HK-2 (cell line): ENCODE results near the gene ANKRD34C.
"Not testable (repeated sequence)": the region's sequence is repeated elsewhere in the genome, so short reads cannot be mapped to it uniquely, and the experiment has no call there.

Source experiments
- DNase-seq: peaks from one replicate; pipeline ENCODE4 v3.0.0-alpha.2; 2018; ENCODE audit not compliant: unreplicated experiment

Gene ANKRD34C

GRCh38 chr15:79310985-79311900, 28.7 kb downstream of the ANKRD34C start, which contains the start of gene TMED3:
Gene TMED3, plus strand, starts transcription at chr15:79311112. Its CDS starts 138 bp downstream, at chr15:79311250.
- DNase-seq: peak; percentile 80

- DNase-seq: peak; percentile 3
Measured at GRCh38 chr15:79311901-79312553, 29.5 kb downstream of the ANKRD34C start.

DNA sequence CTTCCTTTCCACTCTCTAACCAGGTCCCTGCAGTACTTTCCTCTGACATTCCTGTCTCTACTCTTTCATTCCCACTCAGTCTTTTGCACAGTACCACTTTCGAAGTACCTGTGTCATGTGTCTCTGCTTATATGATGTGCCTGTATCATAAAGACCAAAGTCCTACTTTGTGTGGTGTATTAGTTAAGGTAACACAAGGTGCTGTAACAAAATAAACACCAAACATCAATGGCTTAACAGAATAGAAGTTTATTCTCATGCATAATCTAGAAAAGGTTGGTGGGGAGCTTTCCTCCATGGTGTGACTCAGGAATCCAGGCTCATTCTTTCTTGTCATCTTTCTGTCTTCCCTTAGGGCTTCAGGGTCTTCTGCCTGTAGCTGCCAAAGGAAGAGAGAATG, 31.7 kb downstream of the ANKRD34C start:
- DNase-seq: no peak

DNA sequence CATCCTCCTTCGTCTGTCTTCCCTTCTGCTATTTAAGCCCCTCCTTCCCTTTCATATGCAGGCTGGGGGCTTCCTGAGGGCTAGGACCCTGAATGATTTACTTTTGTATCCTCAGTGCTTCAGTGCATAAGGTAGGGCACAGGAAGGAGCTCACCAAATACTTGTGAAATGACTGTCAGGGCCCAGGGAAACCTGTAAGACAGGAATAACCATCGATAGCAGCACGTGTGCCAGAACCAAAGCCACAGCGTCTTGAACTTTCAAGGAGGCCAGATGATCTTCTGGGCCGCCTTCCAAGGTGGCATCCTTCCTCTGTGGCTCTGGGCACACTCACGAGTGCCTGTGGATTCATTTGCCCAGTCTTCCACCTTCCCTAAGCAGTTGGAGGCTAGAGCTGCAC, 32.3 kb downstream of the ANKRD34C start:
- no peak for DNase-seq

DNA sequence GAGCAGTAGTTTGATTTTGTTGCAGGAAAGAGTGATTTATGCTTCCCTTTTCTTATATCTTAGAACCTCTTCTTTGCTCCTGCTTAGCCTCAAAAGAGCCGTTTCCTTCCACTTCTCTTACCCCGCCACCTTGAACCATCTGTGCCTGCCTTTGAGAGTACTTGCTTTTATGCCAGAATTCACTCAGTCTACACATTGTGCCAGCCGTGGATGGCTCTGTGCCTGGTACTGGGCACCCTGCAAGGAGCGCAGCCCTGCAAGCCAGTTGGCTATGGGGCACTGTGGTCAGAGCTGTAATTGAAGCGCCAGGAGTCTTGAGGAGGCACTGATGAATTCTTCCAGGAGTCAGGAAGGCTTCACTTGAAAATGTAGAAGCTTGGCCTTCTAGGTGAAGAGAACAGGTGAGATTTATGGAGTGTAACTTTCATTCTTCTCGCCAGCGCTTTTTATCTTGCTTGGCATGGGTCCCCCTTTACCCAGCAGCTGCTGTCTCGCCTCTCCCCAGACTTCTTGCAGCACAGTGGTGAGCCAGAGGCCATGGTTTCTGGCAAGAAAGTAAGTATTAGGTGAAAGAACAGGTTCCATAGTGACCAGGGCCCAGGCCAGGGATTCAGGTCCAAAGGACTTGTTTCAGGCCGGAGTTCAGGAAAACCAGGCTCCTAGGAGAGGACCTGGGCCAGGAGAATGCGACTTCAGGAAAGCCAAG, 33.3 kb downstream of the ANKRD34C start:
- DNase-seq: no peak

DNA sequence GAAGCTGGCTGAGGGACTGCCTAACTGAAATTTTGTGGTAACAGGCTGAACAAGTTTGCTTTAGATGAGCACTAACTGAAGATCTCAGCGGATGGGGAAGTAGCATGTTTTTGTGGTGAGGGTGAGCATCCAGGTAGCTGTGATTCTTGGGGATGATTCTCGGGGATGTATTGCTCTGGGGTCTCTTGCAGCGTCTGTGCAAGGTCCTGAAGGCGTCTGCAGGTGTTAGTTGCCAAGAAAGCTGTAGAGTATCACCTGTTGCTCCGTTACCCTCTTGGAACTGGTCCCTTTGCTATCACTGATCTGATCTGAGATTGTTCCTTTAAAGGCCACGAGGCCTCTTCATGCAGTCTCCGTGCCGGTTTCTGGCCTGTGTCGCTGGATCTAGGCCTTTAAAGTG, 34.3 kb downstream of the ANKRD34C start:
- no peak for DNase-seq

- DNase-seq: not testable (repeated sequence)
Measured at GRCh38 chr15:79319973-79320372, 37.5 kb downstream of the ANKRD34C start.

DNA sequence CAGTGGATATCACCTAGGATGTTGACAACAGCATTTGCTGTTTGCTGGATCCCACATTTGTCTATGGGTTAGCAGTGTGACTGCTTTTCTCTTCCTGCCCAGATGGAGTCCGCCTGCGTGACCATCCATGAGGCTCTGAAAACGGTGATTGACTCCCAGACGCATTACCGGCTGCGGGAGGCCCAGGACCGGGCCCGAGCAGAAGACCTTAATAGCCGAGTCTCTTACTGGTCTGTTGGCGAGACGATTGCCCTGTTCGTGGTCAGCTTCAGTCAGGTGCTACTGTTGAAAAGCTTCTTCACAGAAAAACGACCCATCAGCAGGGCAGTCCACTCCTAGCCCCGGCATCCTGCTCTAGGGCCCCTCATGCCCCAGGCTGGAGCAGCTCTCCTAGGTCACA, 39.4 kb downstream of the ANKRD34C start:
- no peak for DNase-seq

DNA sequence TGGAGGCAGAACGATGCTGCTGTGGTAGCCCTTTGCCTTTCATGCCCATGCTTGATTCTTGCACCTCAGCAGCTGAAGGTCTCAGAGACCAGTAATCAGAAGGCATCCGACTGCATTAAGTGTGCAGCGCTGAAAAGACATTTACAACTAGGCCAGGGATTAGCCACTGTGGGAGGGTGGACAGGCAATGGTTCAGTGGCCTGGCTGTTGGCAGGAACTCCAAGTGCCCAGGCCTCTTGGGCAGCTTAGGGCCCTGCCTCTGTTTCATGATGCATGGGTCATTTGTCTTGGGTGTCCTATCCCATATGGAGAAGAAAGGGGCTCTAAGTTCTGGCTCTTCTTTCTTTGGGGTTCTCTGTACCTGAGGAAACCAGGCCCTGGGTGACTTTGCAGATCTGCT, 39.8 kb downstream of the ANKRD34C start:
- DNase-seq: no peak

DNA sequence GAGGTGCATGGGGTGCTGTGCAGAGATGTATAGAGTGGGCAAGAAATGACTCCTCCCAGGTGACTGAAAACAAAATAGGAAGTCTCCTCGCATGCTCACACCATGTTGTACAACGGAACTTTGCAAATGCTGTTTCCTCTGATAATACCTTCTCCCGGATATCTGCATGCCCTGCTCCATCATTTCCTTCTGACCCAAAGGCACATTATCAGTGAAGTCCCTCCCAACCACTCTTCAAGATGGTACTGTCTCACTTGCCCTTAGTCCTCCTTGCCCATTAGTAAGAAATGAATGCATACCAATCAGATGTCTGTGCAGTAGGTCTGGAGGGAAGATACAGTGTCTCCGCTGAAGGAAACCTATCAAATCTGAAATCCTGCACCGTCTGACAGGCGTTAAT, 40.4 kb downstream of the ANKRD34C start:
- no peak for DNase-seq

GRCh38 chr15:79329171-79329611, 46.7 kb downstream of the ANKRD34C start:
- DNase-seq: peak; percentile 2
